ENCODE data around the gene YWHAG. TPM values are rescaled to one million over a fixed set of nuclear protein-coding genes. Genes with fewer than 3 reads are reported as not detected.

The YWHAG gene
- total and polyA plus RNA-seq, 9 of the 15 experiments (the other 6 are each of a cell fraction or from before 2014, with no cell fraction given): 30.4 to 246 (median 94.5) TPM

DNA sequence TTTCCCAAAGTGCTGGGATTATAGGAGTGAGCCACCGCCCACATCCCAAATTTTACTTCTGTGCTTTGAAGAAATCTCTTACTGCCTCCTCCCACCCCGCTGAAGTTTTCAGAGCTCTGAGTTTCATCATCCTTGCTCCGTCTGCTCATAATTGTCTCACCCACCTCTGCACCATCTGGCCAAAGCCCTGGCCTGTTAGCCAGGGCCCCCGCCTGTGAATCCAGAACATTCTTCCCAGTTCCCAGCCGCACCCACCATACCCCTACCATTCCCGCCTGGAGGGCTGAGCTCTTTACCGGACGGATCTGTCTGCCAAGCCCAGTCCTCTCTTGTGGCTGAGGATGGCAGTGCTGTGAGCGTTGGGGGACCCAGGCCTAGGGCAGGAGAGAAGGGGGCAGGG lies 36.2 kb upstream of the YWHAG start (continued):
- TF ChIP-seq, protein P1, sequence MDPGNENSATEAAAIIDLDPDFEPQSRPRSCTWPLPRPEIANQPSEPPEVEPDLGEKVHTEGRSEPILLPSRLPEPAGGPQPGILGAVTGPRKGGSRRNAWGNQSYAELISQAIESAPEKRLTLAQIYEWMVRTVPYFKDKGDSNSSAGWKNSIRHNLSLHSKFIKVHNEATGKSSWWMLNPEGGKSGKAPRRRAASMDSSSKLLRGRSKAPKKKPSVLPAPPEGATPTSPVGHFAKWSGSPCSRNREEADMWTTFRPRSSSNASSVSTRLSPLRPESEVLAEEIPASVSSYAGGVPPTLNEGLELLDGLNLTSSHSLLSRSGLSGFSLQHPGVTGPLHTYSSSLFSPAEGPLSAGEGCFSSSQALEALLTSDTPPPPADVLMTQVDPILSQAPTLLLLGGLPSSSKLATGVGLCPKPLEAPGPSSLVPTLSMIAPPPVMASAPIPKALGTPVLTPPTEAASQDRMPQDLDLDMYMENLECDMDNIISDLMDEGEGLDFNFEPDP (CRISPR knock-in tag; IDR thresholded peaks at IDR 0.05): 0 out of 2 replicates have a peak, but pooled peaks have one; percentile 29
- TF ChIP-seq KLF6 (CRISPR knock-in tag; IDR thresholded peaks at IDR 0.05; ENCODE audit: borderline replicate concordance) (no peak), EP400 (IDR thresholded peaks at IDR 0.05) (0 out of 2 replicates have a peak, but pooled peaks have one; percentile 18), CEBPG (CRISPR knock-in tag; IDR thresholded peaks at IDR 0.05) (peak; percentile 15; the same call in 1 of the 2 replicates), CEBPG (tag; conservative IDR thresholded peaks at IDR 0.05 in 1 of 2, IDR thresholded peaks at IDR 0.05 in 1 of 2) (peak in 1 of 2 experiments; percentile 59; a peak in 1 of 4 replicates)
- TF ChIP-seq, protein P2, sequence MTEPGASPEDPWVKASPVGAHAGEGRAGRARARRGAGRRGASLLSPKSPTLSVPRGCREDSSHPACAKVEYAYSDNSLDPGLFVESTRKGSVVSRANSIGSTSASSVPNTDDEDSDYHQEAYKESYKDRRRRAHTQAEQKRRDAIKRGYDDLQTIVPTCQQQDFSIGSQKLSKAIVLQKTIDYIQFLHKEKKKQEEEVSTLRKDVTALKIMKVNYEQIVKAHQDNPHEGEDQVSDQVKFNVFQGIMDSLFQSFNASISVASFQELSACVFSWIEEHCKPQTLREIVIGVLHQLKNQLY (CRISPR knock-in tag; conservative IDR thresholded peaks at IDR 0.05): no peak
- TF ChIP-seq, protein P3, sequence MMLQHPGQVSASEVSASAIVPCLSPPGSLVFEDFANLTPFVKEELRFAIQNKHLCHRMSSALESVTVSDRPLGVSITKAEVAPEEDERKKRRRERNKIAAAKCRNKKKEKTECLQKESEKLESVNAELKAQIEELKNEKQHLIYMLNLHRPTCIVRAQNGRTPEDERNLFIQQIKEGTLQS (IDR thresholded peaks at IDR 0.05): peak; percentile 79
- TF ChIP-seq, protein P3 (CRISPR knock-in tag; conservative IDR thresholded peaks at IDR 0.05): no peak
